Vagina (tissue), 2 donors: ENCODE data around the gene RBBP8. TPM values are rescaled to one million over a fixed set of nuclear protein-coding genes. Genes with fewer than 3 reads are reported as not detected.

Source experiments
- DNase-seq, 2 donors: peaks; one replicate each; pipeline ENCODE4 v3.0.0-alpha.2; 2017; ENCODE audit errors: extremely low spot score in 2 of 2
- H3K27ac ChIP-seq: fragments of 200-600 bp; sonication (generic); one replicate; pipeline ENCODE4 v1.5.1; 2019
- H3K27me3 ChIP-seq: fragments of 200-600 bp; sonication (generic); one replicate; pipeline ENCODE4 v1.5.1; 2019
- H3K36me3 ChIP-seq, 2 donors: fragments of 200-600 bp; sonication (generic); one replicate each; pipeline ENCODE4 v1.5.1; 2017 to 2019
- H3K4me1 ChIP-seq: fragments of 200-600 bp; sonication (generic); one replicate; pipeline ENCODE4 v1.5.1; 2019
- H3K4me3 ChIP-seq, 2 donors: fragments of 200-600 bp; sonication (generic); 1 replicate in 1 of 2; 2 replicates in 1 of 2; pipeline ENCODE4 v1.5.1; 2016 to 2019
- H3K9me3 ChIP-seq: fragments of 200-600 bp; sonication (generic); one replicate; pipeline ENCODE4 v1.5.1; 2019
- POLR2A ChIP-seq, 2 donors: fragments of 450-650 bp; IDR thresholded peaks; one replicate each; pipeline ENCODE4 v1.6.1; 2017; ENCODE audit warnings: antibody characterized with exemption in 2 of 2, mild to moderate bottlenecking in 2 of 2, moderate library complexity in 2 of 2
- POLR2AphosphoS5 ChIP-seq, 2 donors: sonication (generic); formaldehyde crosslinking; IDR thresholded peaks; one replicate each; pipeline ENCODE4 v1.9.0; 2017; ENCODE audit warnings: antibody characterized with exemption in 2 of 2, mild to moderate bottlenecking in 2 of 2, low read depth in 1 of 2; ENCODE audit not compliant: insufficient read depth in 1 of 2
- intact Hi-C: fragments of 100-400 bp; cut with DNase I; formaldehyde crosslinking; loops from one replicate; pipeline ENCODE4 v1.15.1; 2023
- total RNA-seq: library from RNA; depleted of rRNA; stranded (reverse); fragments of >200 nt; gene quantifications from one replicate; pipeline ENCODE4 v1.2.3, GENCODE V29; 2016
- TF ChIP-seq, protein P1 (sequence below), 3 experiments: fragments of 450-650 bp in 2 of 3; fragments of 200-600 bp in 1 of 3; sonication (generic) in 1 of 3; IDR thresholded peaks; one replicate each; pipeline ENCODE4 v1.5.1; 2017 to 2019; ENCODE audit warnings: antibody characterized with exemption in 3 of 3, mild to moderate bottlenecking in 2 of 3, moderate library complexity in 2 of 3

RBBP8 gene
- total RNA-seq, 1 donor from 2014 or later, result 28.2 TPM

DNA sequence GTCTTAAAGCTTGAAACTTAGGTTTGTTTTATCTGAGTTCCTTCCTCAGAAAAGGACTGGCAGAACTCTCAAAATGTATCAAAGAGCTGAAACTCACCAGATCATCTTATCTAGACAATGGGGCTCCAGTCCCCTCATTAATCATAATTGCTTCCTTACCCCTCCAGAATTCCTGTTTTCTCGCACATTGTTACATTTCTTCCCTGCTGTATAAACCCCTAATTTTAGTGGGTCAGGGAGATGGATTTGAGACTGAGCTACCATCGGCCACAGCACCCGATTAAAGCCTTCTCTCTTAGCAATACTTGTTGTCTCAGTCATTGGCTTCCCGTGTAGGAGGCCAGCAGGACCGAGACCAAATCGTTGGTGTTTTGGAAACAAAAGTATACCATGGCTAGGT is 130.4 kb downstream of the RBBP8 start:
- intact Hi-C loops, result no loop called here
- no peaks in the 10 kb centered on the region for H3K9me3 ChIP-seq
- no peak overlapping the region for H3K27ac ChIP-seq
- no peaks in the 10 kb centered on the region for H3K27me3 ChIP-seq
- H3K36me3 ChIP-seq, result no peaks in the 10 kb centered on the region
- TF ChIP-seq, protein P1, sequence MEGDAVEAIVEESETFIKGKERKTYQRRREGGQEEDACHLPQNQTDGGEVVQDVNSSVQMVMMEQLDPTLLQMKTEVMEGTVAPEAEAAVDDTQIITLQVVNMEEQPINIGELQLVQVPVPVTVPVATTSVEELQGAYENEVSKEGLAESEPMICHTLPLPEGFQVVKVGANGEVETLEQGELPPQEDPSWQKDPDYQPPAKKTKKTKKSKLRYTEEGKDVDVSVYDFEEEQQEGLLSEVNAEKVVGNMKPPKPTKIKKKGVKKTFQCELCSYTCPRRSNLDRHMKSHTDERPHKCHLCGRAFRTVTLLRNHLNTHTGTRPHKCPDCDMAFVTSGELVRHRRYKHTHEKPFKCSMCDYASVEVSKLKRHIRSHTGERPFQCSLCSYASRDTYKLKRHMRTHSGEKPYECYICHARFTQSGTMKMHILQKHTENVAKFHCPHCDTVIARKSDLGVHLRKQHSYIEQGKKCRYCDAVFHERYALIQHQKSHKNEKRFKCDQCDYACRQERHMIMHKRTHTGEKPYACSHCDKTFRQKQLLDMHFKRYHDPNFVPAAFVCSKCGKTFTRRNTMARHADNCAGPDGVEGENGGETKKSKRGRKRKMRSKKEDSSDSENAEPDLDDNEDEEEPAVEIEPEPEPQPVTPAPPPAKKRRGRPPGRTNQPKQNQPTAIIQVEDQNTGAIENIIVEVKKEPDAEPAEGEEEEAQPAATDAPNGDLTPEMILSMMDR (IDR thresholded peaks at IDR 0.05), result no peak
- TF ChIP-seq POLR2A (IDR thresholded peaks at IDR 0.05) (no peak), POLR2AphosphoS5 (IDR thresholded peaks at IDR 0.05; ENCODE audit: insufficient read depth in 1 of 2, low read depth in 1 of 2) (no peak)
- no peaks in the 10 kb centered on the region for H3K4me1 ChIP-seq
- no peak overlapping the region for H3K4me3 ChIP-seq
- no peak for DNase-seq

DNA sequence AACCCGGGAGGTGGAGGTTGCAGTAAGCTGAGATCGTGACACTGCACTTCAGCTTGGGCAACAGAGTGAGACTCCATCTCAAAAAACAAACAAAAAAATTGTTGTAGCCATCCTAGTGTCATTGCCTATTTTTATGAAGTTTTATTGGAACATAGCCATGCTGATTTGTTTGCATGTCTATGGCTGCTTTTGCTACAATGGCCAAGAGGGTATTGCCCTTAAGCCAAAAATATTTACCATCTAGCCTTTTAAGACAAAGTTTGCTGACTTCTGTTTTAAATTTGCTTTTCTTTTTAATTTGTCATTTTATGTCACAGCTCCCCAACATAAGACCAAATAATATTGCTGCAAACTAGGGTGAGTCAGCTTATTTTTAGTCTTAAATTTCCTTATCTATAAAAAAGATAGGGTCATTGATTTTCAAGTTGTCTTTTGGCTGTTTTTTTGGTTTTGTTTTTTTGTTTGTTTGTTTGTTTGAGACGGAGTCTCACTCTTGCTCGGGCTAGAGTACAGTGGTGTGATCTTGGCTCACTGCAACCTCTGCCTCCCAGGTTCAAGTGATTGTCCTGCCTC is 132.2 kb downstream of the RBBP8 start:
- no peak for DNase-seq
- Histone ChIP-seq H3K4me3 (no peak overlapping the region), H3K27ac (no peak overlapping the region), H3K4me1 (no peaks in the 10 kb centered on the region), H3K27me3 (no peaks in the 10 kb centered on the region), H3K36me3 (no peaks in the 10 kb centered on the region), H3K9me3 (no peaks in the 10 kb centered on the region)
- intact Hi-C loops, result no loop called here
- no peak for TF ChIP-seq POLR2AphosphoS5 (IDR thresholded peaks at IDR 0.05; ENCODE audit: insufficient read depth in 1 of 2, low read depth in 1 of 2)
- no peak for TF ChIP-seq POLR2A (IDR thresholded peaks at IDR 0.05)
- TF ChIP-seq, protein P1 (IDR thresholded peaks at IDR 0.05), result no peak

DNA sequence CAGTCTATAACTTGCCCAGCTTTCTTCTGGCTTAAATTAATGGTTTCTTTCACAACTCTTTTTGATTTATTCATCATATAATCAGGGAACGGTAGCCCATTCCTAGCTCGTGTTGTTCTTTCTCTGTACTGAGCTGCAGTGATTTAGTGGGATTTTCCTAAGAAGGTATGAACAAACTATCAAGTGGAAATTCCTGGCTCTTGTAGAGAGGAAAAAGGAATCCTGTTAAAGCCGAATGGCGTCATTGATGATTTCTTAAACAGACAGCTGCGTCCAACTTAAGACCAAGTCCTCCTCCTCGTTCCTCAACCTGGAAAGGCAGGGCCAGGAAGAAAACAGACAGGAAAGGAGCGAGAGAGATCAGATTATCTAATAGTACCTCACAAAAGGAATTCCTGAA is 132.9 kb downstream of the RBBP8 start:
- Histone ChIP-seq H3K9me3 (no peaks in the 10 kb centered on the region), H3K4me1 (no peaks in the 10 kb centered on the region), H3K27me3 (no peaks in the 10 kb centered on the region), H3K4me3 (no peak overlapping the region), H3K36me3 (no peaks in the 10 kb centered on the region), H3K27ac (no peak overlapping the region)
- TF ChIP-seq, protein P1 (IDR thresholded peaks at IDR 0.05), result no peak
- TF ChIP-seq POLR2AphosphoS5 (IDR thresholded peaks at IDR 0.05; ENCODE audit: insufficient read depth in 1 of 2, low read depth in 1 of 2) (no peak), POLR2A (IDR thresholded peaks at IDR 0.05) (no peak)
- no peak for DNase-seq
- intact Hi-C loops, result no loop called here

DNA sequence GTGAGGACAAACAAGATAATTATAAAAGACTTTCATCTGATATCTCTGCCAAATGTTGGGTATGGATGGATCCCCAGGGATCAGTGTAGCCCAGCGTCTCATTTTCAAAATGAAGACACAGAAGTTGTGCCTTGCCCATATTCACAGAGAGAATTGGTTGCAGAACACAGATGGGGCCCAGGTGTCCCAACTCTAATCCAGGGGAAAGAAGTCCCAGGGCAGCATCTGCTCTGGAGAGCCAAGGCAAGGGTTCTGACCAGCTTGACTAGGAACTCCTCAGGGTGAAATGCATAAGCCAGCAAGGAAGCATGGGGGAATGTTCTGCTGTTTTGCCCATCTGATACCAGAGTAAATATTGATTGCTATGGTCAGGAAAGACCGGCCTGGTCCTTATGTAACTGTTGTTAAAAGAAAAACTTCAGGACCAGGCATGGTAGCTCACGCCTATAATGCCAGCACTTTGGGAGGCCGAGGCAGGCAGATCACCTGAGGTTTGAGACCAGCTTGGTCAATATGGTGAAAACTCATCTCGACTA is 133.4 kb downstream of the RBBP8 start:
- Histone ChIP-seq H3K4me3 (no peak overlapping the region), H3K27ac (no peak overlapping the region), H3K9me3 (no peaks in the 10 kb centered on the region), H3K27me3 (no peaks in the 10 kb centered on the region), H3K4me1 (no peaks in the 10 kb centered on the region), H3K36me3 (no peaks in the 10 kb centered on the region)
- intact Hi-C loops, result no loop called here
- TF ChIP-seq, protein P1 (IDR thresholded peaks at IDR 0.05), result no peak
- TF ChIP-seq POLR2AphosphoS5 (IDR thresholded peaks at IDR 0.05; ENCODE audit: insufficient read depth in 1 of 2, low read depth in 1 of 2), result no peak
- no peak for TF ChIP-seq POLR2A (IDR thresholded peaks at IDR 0.05)
- no peak for DNase-seq

DNA sequence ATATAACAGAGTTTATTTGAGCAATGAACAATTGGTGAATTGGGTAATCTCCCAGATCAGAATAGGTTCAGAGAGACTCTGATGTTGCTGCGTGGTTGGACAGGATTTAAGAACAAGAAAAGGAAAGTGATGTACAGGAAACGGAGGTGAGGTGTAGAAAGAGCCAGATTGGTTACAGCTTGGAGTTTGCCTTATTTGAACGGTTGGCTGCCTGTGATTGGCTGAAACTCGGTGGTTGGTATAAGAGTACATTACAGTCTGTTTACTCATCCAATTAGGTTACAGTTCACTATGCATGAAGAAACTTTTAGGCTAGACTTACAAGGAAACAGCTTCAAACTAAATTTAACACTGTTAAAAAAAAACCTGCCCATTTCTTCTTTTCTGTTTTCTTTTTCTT is 134.1 kb downstream of the RBBP8 start:
- intact Hi-C loops, result no loop called here
- Histone ChIP-seq H3K27me3 (no peaks in the 10 kb centered on the region), H3K4me3 (no peak overlapping the region), H3K27ac (no peak overlapping the region), H3K4me1 (no peaks in the 10 kb centered on the region), H3K36me3 (no peaks in the 10 kb centered on the region), H3K9me3 (no peaks in the 10 kb centered on the region)
- TF ChIP-seq POLR2A (IDR thresholded peaks at IDR 0.05) (no peak), POLR2AphosphoS5 (IDR thresholded peaks at IDR 0.05; ENCODE audit: insufficient read depth in 1 of 2, low read depth in 1 of 2) (no peak)
- TF ChIP-seq, protein P1 (IDR thresholded peaks at IDR 0.05), result no peak
- DNase-seq, result no peak
